K562 (cell line): ENCODE data around the gene VWA3B. TPM values are rescaled to one million over a fixed set of nuclear protein-coding genes. Genes with fewer than 3 reads are reported as not detected.
A peak's percentile ranks its signal among the peaks of the same experiment; 100 is the strongest.
"Not testable (repeated sequence)": the region's sequence is repeated elsewhere in the genome, so short reads cannot be mapped to it uniquely, and the experiment has no call there.

Experiments
- ATAC-seq: fragments of 200-7000 bp; cut with Tn5 transposase; 3 replicates; pipeline ENCODE4 v1.9.1; 2020; ENCODE audit warnings: moderate library complexity
- BruUV-seq: library from RNA; stranded (reverse); fragments of 400-500 nt; replicated peaks from 2 replicates; lab custom pipeline; 2021; lab: Mats Ljungman, UMichigan
- CTCF ChIA-PET: fragments of 300-600 bp; formaldehyde crosslinking; extraction: SDS; loops from one replicate; lab custom pipeline; 2021; ENCODE audit warnings: low intra/inter-chr PET ratio; lab: Yijun Ruan, JAX
- POLR2A ChIA-PET: fragments of 300-600, 350-650 bp; sonication (Branson Sonifier 250); formaldehyde crosslinking; extraction: SDS; loops from one replicate; lab custom pipeline; 2021; ENCODE audit warnings: antibody characterized with exemption, inconsistent platforms; lab: Yijun Ruan, JAX
- DNase-seq, 4 experiments: peaks; one replicate each; pipeline versions ENCODE4 v3.0.0 to v3.0.0-alpha.2; 2011 to 2018; ENCODE audit warnings: low spot score in 3 of 4, mixed read lengths in 3 of 4; ENCODE audit errors: extremely low read depth in 1 of 4
- FAIRE-seq: peaks from 2 replicates; lab custom pipeline; 2011; peaks lifted over from hg19 to GRCh38; lab: Jason Lieb, UNC
- H2AFZ ChIP-seq: 2 replicates; pipeline ENCODE4 v1.6.0; 2011; ENCODE audit warnings: low read depth, low read length, control low read depth, inconsistent platforms
- H3K27ac ChIP-seq: fragments of 200-600 bp; 3 replicates; pipeline ENCODE4 v1.8.0; 2011; ENCODE audit warnings: low read depth, mild to moderate bottlenecking, control low read depth, inconsistent platforms, low read length, moderate library complexity, mixed read lengths; ENCODE audit errors: extremely low read depth
- H3K27me3 ChIP-seq, 2 experiments: fragments of 300-600 bp in 1 of 2; 2 replicates in 1 of 2; 3 replicates in 1 of 2; pipeline versions ENCODE4 v1.6.0 to v1.8.0; 2011; ENCODE audit warnings: inconsistent platforms in 2 of 2, low read length in 2 of 2, mild to moderate bottlenecking in 1 of 2, mixed read lengths in 1 of 2, moderate library complexity in 1 of 2; ENCODE audit not compliant: control insufficient read depth in 2 of 2, insufficient read depth in 2 of 2
- H3K36me3 ChIP-seq: fragments of 300-600 bp; 3 replicates; pipeline ENCODE4 v1.8.0; 2011; ENCODE audit warnings: mild to moderate bottlenecking, low read length, inconsistent platforms; ENCODE audit not compliant: control insufficient read depth, insufficient read depth
- H3K4me1 ChIP-seq, 2 experiments: fragments of 200-600 bp in 1 of 2; replicated peaks in 1 of 2; 2 replicates in 1 of 2; 3 replicates in 1 of 2; pipeline versions ENCODE4 v1.5.1 to v1.8.0; 2011; ENCODE audit warnings: inconsistent platforms in 2 of 2, low read length in 2 of 2, mild to moderate bottlenecking in 1 of 2, mixed read lengths in 1 of 2, moderate library complexity in 1 of 2; ENCODE audit not compliant: control insufficient read depth in 2 of 2, insufficient read depth in 2 of 2
- H3K4me2 ChIP-seq: 2 replicates; pipeline ENCODE4 v1.6.1; 2011; ENCODE audit warnings: low read length, control low read depth, inconsistent platforms, mixed read lengths; ENCODE audit not compliant: insufficient read depth
- H3K4me3 ChIP-seq: fragments of 200-600 bp; sonication (generic), shearing (Covaris generic); 2 replicates; pipeline ENCODE4 v1.5.1; 2016; ENCODE audit warnings: control low read depth, inconsistent platforms
- H3K79me2 ChIP-seq: fragments of 200-600 bp; 3 replicates; pipeline ENCODE4 v1.8.0; 2011; ENCODE audit warnings: low read length, inconsistent platforms; ENCODE audit not compliant: control insufficient read depth, insufficient read depth
- H3K9ac ChIP-seq, 2 experiments: 2 replicates each; pipeline versions ENCODE4 v1.6.0 to v1.6.1; 2011; ENCODE audit warnings: low read depth in 2 of 2, low read length in 2 of 2, control low read depth in 1 of 2, inconsistent platforms in 1 of 2, mild to moderate bottlenecking in 1 of 2, mixed read lengths in 1 of 2; ENCODE audit not compliant: insufficient read depth in 1 of 2
- H3K9me1 ChIP-seq: one replicate; pipeline ENCODE4 v1.6.0; 2011; ENCODE audit warnings: inconsistent platforms, mild to moderate bottlenecking, low read length, moderate library complexity; ENCODE audit not compliant: control insufficient read depth, insufficient read depth
- H3K9me3 ChIP-seq: replicated peaks from 2 replicates; pipeline ENCODE4 v1.5.1; 2011; ENCODE audit warnings: low read depth, low read length, inconsistent platforms; ENCODE audit not compliant: control insufficient read depth, insufficient read depth
- H4K20me1 ChIP-seq: replicated peaks from 2 replicates; pipeline ENCODE4 v1.6.1; 2011; ENCODE audit warnings: low read length, inconsistent platforms, mixed read lengths; ENCODE audit not compliant: control insufficient read depth, insufficient read depth
- COPS2 ChIP-seq: fragments of 450-650 bp; conservative IDR thresholded peaks from 2 replicates; pipeline ENCODE4 v1.6.1; 2016; ENCODE audit warnings: mild to moderate bottlenecking, moderate library complexity
- POLR3G ChIP-seq: IDR thresholded peaks from 2 replicates; pipeline ENCODE4 v1.6.1; 2011; ENCODE audit not compliant: insufficient read length, insufficient replicate concordance; ENCODE audit errors: extremely low read depth
- ZNF57 ChIP-seq: fragments of 450-650 bp; formaldehyde crosslinking; IDR thresholded peaks from 2 replicates; pipeline ENCODE4 v1.4.0; 2020; ENCODE audit warnings: mild to moderate bottlenecking, moderate library complexity
- WGBS: fragments of 100-300 bp; shearing (Covaris generic); methylation state at CpG from one replicate; pipeline ENCODE4 v1.1.6; 2016; ENCODE audit warnings: low coverage, mixed read lengths; ENCODE audit not compliant: insufficient coverage; ENCODE audit errors: missing lambda C conversion rate; 5-methylcytosine and 5-hydroxymethylcytosine counted together
- in situ Hi-C: fragments of 300-500 bp; cut with MboI; formaldehyde crosslinking; loops from 4 replicates; pipeline ENCODE4 v1.15.0; 2018; ENCODE audit warnings: inconsistent platforms, mixed read lengths
- intact Hi-C: fragments of 100-400 bp; cut with micrococcal nuclease; formaldehyde crosslinking; loops from 2 replicates; pipeline ENCODE4 v1.14.2; 2022
- polyA plus RNA-seq, 8 experiments: library from polyadenylated mRNA; depleted of rRNA in 4 of 8; stranded (reverse) in 5 of 8; unstranded in 3 of 8; fragments of >200 nt; fragmentation: Nextera tagmentation in 2 of 8; fragmentation: Illumina TruSeq in 1 of 8; extraction: Ambion mirVana in 2 of 8; extraction: Trizol in 1 of 8; gene quantifications; 2 replicates each; pipeline versions ENCODE4 v1.2.1 to v1.2.3, GENCODE V29; 2011 to 2014; ENCODE audit warnings: inconsistent platforms in 1 of 8, missing spikeins in 1 of 8
- total RNA-seq, 7 experiments: library from RNA; depleted of rRNA in 6 of 7; stranded (reverse); fragments of >200 nt in 6 of 7; fragmentation: Illumina TruSeq in 2 of 7; extraction: Trizol in 2 of 7; gene quantifications; 2 replicates each; pipeline versions ENCODE4 v1.2.1 to v1.2.3, GENCODE V29; 2011 to 2021; ENCODE audit warnings: low replicate concordance in 1 of 7
- TF ChIP-seq, protein P1 (sequence below): sonication (generic); IDR thresholded peaks from 2 replicates; pipeline ENCODE4 v1.6.1; 2016
- TF ChIP-seq, protein P2 (sequence below): sonication (generic); formaldehyde crosslinking; IDR thresholded peaks from 2 replicates; pipeline ENCODE4 v1.8.1; 2022; ENCODE audit warnings: missing genetic modification reagents

Gene VWA3B
- total and polyA plus RNA-seq, 9 of the 15 experiments (the other 6 are each of a cell fraction or from before 2014, with no cell fraction given), result not detected

DNA sequence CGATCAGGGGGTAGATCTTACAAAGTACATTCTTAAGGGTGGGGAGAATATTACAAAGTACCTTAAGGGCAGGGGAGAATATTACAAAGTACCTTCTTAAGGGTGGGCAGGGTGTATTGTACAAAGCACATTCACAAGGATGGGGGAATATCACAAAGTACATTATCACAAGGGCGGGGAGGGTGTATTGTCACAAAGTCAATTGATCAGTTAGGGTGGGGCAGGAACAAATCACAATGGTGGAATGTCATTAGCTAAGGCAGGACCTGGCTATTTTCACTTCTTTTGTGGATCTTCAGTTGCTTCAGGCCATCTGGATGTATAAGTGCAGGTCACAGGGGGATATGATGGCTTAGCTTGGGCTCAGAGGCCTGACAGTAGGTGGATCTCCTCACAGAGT, 42.2 kb upstream of the VWA3B start:
- H3K4me3 ChIP-seq, H3K9ac ChIP-seq, H2AFZ ChIP-seq, H3K9me1 ChIP-seq: not testable (repeated sequence)
- TF ChIP-seq ZNF57 (CRISPR knock-in tag), result peak; percentile 96
- TF ChIP-seq, all 486 proteins: peak for 1; not testable (repeated sequence) for 485
- DNase-seq, CTCF ChIA-PET, H4K20me1 ChIP-seq, BruUV-seq, H3K4me1 ChIP-seq, ATAC-seq, in situ Hi-C loops, H3K4me2 ChIP-seq, H3K27ac ChIP-seq, FAIRE-seq, H3K9me3 ChIP-seq, intact Hi-C loops, H3K36me3 ChIP-seq, POLR2A ChIA-PET, H3K79me2 ChIP-seq: not testable (repeated sequence)
- 3% methylated on average over 2 of the region's 2 CpGs for WGBS
- peaks cover 9 to 19% of the 10 kb centered on the region in 2 experiments; a peak in 4 of 5 replicates for H3K27me3 ChIP-seq

DNA sequence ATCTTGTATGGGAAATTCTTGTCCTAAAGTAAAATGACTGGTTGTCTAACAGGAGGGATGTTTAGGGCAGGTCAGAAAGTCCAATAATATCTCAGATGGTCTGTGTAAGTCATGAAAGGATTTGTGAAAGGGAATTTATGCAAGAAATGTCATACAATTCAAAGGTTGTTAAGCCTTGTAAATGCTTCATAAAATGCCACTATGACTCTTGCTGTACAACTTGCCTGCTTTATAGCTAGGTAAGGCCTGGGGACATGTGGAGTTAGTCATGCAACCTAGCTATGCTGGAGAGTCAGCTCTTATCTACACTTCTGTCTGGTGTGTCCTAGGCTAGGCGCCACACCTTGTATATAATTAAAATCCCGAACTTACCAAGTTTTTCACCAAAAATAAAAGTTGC, 36.9 kb upstream of the VWA3B start:
- CTCF ChIA-PET, result no interaction called here
- 0 out of 3 replicates have a peak, but pooled peaks have one; percentile 54 for ATAC-seq
- Histone ChIP-seq H3K27ac (no peak overlapping the region), H3K9ac (no peak overlapping the region), H2AFZ (no peak overlapping the region), H3K9me3 (peaks cover 2% of the 10 kb centered on the region; the same call in 1 of the 2 replicates), H4K20me1 (no peaks in the 10 kb centered on the region), H3K36me3 (no peaks in the 10 kb centered on the region), H3K79me2 (no peaks in the 10 kb centered on the region), H3K4me1 (no peaks in the 10 kb centered on the region), H3K9me1 (no peaks in the 10 kb centered on the region), H3K27me3 (peaks cover 7 to 9% of the 10 kb centered on the region in 2 experiments; a peak in 4 of 5 replicates), H3K4me3 (no peak overlapping the region), H3K4me2 (no peak overlapping the region)
- TF ChIP-seq POLR3G, result no peak
- TF ChIP-seq, protein P1, sequence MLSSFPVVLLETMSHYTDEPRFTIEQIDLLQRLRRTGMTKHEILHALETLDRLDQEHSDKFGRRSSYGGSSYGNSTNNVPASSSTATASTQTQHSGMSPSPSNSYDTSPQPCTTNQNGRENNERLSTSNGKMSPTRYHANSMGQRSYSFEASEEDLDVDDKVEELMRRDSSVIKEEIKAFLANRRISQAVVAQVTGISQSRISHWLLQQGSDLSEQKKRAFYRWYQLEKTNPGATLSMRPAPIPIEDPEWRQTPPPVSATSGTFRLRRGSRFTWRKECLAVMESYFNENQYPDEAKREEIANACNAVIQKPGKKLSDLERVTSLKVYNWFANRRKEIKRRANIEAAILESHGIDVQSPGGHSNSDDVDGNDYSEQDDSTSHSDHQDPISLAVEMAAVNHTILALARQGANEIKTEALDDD, result peak; percentile 59; the same call in 1 of the 2 replicates
- TF ChIP-seq, protein P2, sequence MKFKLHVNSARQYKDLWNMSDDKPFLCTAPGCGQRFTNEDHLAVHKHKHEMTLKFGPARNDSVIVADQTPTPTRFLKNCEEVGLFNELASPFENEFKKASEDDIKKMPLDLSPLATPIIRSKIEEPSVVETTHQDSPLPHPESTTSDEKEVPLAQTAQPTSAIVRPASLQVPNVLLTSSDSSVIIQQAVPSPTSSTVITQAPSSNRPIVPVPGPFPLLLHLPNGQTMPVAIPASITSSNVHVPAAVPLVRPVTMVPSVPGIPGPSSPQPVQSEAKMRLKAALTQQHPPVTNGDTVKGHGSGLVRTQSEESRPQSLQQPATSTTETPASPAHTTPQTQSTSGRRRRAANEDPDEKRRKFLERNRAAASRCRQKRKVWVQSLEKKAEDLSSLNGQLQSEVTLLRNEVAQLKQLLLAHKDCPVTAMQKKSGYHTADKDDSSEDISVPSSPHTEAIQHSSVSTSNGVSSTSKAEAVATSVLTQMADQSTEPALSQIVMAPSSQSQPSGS (CRISPR knock-in tag), result no peak
- TF ChIP-seq COPS2, result no peak
- intact Hi-C loops (no loop called here), in situ Hi-C loops (no loop called here)
- DNase-seq, result peak in 1 of 4 experiments; percentile 34
- POLR2A ChIA-PET, result no interaction called here
- BruUV-seq, result no TSS peak
- peak; percentile 54 for FAIRE-seq
- WGBS, result 0% methylated on average over 2 of the region's 2 CpGs
